Raji (cell line): ENCODE measurements around the gene DNAH8.

Experiments
- POLR2A ChIP-seq: IDR thresholded peaks from 2 replicates; pipeline ENCODE4 v1.6.1; 2011; ENCODE audit warnings: low read depth, low read length, control low read depth; ENCODE audit not compliant: insufficient read depth

DNAH8 gene

DNA sequence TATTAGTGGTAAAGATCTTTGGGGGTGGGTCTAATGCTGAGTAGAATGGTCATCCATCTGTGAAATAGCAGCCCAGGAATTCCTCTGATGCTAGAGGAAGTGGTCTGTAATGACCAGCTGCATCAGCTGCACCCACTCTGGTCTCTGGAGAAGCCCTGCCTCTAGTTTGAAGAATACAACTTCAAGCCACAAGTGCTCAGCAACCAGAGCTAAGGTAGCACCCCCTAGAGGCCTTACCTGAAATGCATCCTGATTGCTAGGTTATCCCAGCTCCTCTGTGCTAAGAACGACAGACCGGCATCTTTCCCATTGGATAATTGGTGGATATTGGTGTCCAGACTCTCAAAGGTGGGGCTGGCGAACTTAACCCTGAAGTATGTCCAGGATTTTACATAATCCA lies 58.2 kb downstream of the DNAH8 start:
- TF ChIP-seq POLR2A = no peak

DNA sequence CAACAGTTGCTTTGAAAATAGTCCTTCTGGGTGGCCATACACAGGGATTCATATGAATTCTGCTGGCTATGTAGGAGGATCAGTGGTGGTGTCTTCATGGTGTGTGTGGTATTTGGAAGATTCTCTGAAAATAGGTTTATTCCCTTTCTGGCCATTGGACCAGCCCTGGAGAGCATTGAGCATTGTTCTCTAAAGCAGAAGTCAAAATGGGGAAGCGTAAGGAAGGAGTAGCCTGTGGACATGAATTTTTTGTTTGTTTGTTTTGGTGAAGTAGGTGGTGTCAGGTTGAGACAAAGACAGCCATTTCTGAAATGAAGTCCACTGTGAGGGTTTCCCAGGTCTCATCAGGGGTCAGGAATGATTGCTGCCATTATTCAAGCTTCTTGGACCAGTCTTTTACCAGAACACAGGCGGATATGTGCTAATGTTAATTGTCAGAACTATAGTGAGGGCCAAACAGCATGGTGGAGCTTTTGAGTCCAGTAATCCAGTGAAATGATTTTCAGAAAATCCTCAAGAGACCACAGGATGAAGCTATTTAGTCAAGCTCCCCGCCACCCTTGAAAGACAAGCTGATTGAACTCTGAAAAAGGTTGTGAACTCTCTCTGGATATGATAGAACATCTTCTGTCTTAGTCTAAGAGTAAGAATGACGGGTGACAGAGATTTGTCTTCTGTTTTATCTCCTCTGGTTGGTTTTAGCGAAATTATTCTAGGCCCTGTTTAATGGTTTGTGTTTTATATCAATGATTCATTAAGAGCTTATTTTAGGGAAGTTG lies 60.0 kb downstream of the DNAH8 start:
- no peak for TF ChIP-seq POLR2A

DNA sequence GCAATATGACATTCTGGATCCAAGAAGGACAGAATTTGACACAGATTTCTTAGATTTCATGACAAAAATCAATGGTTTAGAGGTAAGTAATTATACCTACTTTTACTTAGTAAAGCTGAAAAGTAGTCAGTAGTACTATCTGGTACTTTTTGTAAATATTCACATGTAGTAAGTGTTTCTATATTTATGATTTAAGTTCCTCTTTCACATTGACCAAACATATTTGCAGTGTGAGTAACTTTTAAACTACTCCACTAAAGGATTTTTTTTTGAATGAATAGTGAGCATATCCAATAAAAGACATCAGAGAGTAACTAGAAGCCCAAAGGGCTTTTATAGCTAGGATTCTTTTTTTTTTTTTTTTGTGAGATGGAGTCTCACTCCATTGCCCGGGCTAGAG lies 60.8 kb downstream of the DNAH8 start:
- TF ChIP-seq POLR2A = no peak

DNA sequence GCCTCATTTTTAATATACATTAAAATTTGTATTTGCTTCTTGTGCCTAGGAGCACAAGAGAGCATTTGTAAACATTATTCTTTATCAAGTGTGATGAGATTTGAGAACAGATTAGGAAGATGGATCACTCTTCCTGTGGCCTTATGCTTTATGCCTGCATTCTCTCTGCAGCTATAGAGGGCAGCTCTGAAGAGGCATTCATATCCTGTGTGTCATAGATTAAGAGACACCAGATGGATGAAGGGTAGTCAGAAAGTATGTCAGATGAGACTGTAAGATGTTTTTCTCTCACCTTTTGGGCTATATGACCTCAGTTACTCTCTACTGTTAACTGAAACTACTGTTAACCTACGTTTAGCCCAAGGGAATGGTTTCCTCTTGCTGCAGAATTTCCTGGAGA lies 61.4 kb downstream of the DNAH8 start:
- no peak for TF ChIP-seq POLR2A

DNA sequence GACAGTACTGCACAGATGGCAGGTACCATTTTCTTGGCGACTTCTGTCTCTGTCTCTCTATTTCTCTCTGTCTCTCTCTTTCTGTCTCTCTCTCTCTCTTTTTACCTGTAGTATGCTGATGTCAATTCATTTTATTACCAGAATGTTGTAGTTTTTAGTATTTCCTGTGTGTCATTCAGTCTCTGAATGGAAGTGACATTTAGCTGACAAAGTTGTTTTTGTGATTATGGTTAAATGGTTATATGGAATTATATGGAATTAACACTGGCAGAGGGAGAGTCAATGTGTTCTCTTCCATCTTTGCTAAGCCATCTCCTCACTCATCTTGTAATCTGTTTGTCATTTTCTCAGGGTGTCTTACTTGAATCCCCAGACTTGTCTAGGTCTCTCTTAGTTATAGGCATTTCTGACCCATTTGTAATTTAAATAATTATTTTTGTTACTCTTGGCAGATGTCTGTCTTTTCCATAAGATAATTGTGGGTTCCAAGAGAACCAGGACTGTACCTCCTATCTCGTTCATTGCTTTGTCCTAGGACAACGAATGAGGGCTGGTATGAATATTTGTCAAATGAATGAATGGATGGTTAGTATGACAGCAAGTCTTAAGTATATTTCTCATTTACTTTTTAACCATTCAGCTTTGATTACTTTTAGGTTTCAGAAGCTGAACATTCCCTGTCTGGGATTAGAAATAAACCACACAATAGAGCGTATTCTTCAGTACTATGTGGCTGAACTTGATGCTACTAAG lies 64.4 kb downstream of the DNAH8 start:
- TF ChIP-seq POLR2A = no peak

DNA sequence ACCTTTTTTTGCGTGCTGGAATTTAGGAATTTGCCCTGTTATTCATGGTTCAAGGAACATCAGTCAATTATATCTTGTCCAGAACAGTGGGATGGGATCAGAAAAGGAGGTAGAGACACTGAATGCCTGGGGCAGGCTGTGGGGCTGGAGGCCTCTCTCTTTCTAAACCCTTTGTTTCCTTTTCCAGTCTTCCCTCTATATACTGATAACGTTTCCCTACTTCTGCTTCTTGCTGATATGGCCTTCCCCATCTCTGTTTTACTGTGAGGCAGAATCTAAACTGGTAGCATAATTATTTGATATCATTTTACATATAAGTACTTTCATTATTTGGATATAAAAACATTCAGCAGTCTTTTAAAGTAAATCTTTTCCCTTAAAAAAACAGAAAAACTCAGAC lies 67.5 kb downstream of the DNAH8 start:
- TF ChIP-seq POLR2A = no peak

DNA sequence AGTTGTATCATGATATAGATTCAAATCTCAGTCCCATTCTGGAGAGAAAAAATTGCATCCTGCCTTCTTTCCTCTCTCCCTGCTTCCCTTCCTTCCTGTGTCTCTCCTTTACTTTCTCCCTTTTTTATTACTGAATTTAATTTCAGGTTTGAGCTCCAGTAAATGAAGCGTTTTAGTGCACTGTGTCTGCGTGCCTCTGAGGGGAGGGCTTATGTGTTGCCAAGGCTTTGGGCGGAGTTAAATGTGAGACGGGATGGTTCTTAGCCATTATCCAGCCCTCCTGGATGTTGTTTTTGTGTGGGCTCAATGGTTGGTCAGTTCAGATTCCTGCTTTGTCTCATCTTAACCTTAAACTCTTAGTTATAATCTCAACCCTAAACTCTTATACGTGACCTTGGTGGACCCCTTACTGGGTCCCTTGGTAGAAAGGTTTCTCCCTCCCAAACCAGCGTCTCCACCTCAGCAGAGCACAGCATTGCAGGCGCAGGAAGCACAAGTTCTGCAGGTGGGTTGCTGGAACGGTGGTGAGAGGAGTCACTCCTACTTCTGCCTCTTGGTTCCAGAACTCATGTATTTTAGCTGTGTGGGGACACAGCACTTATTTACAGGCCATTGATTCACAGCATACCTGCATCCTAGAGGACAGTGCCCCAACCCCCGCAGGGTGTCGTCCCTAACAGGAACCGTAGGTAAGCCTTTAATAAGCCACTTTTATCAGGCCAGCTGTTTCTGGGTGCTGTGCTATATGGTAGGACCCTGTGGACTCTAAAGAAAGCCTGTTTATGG lies 68.5 kb downstream of the DNAH8 start:
- no peak for TF ChIP-seq POLR2A

DNA sequence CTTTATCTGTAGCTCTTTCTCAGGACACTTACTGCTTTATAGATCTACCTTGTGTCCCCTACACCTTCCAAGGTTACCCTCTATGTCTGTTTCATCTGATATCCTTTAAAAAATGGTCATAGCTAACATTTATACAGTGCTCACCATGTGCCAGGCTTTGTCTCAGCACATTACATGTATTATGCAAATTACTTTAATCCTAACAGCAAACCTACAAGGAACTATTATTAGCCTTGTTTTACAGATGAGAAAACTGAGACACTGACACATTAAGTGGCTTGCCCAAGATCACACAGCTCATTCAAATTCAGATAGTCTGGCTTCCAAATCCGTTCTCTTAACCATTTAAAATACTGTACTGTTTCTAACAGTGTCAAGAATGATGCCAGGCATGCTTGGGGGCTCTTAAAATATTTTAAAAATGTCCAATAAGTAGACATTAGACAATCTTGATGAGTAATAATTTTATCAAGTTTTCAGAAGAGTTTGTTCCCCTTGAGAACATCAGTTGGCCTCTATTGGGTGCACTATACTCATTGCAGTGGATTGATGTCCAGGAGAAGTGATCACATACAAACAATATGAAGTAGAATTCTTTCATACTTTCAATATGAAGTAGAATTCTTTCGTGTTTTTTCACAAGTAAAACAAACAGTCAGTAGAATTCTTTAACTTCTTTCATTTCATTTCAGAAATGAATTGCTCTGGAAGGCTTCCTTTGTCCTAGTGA lies 69.6 kb downstream of the DNAH8 start:
- no peak for TF ChIP-seq POLR2A

DNA sequence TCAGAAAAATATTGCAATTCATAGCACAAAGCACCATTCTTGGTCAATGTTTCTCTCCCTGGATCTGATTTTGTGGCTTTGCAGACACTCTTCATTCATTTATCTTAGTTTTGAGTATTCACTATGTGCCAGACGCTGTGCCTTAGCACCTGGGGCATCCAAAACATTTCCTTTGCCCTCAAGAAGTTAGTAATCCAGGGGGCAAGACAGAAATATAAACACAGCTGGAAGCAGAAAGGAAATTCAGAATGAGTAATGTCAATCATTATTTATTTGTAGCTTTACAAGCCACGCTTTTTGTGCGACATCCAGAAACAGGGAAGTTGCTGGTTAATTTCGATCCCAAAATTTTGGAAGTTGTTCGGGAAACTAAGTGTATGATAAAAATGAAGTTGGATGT lies 71.4 kb downstream of the DNAH8 start:
- no peak for TF ChIP-seq POLR2A

DNA sequence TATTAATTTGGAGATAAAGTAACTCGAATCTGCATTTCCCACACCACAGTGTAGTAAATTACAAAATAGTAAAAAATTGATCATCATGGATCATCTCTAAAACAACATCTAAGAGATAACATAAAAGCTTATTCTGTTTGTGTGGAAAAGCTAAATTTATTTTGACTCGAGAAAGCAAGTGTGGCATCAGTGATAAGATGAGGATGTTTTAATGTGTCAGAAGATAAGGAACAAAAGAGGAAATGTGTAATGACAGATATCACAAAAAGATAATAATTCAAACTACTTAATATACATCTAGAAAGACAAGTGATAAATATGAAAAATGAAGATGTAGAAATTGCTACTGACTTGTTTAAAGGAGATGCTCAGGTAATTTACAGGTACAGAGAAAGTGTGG lies 74.1 kb downstream of the DNAH8 start:
- TF ChIP-seq POLR2A = no peak

DNA sequence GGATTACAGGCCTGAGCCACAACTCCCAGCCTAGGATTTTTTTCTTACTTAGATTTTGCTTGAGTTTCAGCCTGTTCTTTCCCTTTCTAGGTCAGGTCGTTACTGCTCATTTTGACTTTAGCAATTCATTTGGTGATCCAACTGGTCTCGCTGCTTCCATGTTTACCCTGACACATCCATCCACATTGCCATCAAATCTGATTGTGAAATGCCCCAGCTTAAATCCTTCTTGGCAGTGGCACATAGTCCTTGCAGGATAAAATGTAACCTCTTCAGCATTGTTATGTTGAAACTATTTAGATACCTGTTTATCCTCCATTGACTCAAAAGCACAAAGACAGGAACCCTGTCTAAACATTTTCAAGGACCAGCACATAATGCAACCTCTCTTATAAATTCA lies 77.2 kb downstream of the DNAH8 start:
- no peak for TF ChIP-seq POLR2A

DNA sequence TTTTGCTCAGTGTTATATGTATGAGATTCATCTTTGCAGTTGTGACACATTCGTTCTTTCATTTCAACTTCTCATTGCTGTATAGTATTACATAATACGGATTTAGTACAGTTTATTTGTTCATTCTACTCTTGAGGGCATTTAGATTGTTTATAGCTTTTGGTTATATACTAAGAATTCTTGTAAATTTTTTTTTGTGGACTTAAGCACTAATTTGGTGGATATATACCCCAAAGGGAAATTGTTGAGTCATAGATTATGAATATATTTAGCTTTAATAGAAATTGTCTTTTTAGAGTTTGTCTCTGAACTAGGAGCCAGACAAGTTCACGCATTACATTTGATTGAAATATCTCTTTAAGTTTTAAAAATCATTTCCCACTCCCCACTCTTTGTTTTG lies 79.6 kb downstream of the DNAH8 start:
- TF ChIP-seq POLR2A = no peak

DNA sequence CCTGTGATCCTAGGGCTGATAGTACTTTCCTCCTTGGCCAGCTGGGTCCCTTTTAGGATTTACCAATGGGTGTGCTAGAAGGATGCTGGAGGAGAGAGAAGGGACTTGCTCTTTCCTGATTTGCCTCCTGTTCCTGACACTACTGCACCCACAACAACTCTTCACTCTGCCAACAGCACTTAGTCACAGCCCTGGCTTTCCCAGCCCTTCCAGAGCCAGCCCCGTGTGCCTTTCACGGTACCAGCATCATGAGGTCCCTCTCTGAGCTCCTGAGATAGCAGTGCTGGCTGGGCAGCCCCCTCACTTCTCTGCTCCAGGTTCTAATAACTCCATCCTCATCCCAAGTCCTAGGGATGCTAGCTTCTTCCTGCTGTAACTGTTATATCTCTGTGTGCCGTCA lies 80.9 kb downstream of the DNAH8 start:
- TF ChIP-seq POLR2A = no peak

DNA sequence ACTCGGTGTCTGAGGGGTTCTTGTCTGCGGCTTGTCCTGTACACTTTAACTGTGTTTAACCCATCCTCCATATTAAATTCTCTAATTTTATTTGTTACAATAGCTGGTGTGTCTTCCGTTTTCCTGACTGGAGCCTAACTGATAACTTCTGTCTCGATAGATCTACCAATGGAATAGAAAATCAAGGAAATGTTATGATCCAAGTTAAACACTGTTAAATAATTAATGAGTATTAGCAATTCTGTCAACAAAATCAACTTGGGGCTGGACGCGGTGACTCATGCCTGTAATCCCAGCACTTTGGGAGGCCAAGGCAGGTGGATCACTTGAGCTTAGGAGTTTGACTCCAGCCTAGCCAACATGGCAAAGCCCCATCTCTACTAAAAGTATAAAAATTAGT lies 81.7 kb downstream of the DNAH8 start:
- TF ChIP-seq POLR2A = no peak

DNA sequence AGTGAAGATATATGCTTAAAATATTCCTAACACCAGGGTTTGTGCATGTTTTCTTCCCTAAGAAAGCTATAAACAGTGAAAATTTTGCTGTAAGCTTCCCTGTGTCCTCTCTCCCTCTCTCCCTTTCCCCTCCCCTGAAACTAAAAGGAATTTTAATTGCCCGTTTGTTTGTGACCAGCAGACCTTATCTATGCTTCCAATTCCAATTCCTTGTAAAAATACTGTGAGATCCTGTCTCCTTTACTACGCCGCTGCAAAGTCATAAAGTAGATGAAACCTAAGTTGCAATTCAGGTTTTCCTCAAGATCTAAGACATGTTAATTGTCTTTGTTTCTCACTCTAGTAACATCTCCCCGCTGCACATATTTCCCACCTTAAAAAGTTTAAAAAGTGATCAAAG lies 82.3 kb downstream of the DNAH8 start:
- no peak for TF ChIP-seq POLR2A
